ENCODE measurements around the gene PRKCA. TPM values are rescaled to one million over a fixed set of nuclear protein-coding genes. Genes with fewer than 3 reads are reported as not detected.
"Not testable (repeated sequence)": the region's sequence is repeated elsewhere in the genome, so short reads cannot be mapped to it uniquely, and the experiment has no call there.

The PRKCA gene
- polyA plus RNA-seq, 2 of the 4 experiments (the other 2 are of a cell fraction): 28.8 to 65.0 TPM

- TF ChIP-seq PBX3 (IDR thresholded peaks at IDR 0.05): no peak
- TF ChIP-seq, protein P1, sequence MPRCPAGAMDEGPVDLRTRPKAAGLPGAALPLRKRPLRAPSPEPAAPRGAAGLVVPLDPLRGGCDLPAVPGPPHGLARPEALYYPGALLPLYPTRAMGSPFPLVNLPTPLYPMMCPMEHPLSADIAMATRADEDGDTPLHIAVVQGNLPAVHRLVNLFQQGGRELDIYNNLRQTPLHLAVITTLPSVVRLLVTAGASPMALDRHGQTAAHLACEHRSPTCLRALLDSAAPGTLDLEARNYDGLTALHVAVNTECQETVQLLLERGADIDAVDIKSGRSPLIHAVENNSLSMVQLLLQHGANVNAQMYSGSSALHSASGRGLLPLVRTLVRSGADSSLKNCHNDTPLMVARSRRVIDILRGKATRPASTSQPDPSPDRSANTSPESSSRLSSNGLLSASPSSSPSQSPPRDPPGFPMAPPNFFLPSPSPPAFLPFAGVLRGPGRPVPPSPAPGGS (IDR thresholded peaks at IDR 0.05): no peak
- TF ChIP-seq BHLHE40 (IDR thresholded peaks at IDR 0.05; ENCODE audit: low read depth, low read length): no peak
- no peak for TF ChIP-seq NPAS2 (CRISPR knock-in tag; IDR thresholded peaks at IDR 0.05; ENCODE audit: borderline replicate concordance)
- TF ChIP-seq RCOR1 (IDR thresholded peaks at IDR 0.05; ENCODE audit: low read depth, low read length): no peak
These were observed 409.0 kb downstream of the PRKCA start (continued) for GRCh38 chr17:66711401-66711800.

GRCh38 chr17:66711881-66712321 lies 409.5 kb downstream of the PRKCA start:
- H3K4me2 ChIP-seq: peak overlapping the region; percentile 49
- H3K27ac ChIP-seq: peak overlapping the region; percentile 57 to 61; a peak in 5 of 6 replicates
- ATAC-seq: peak; percentile 28 to 56; a peak in 5 of 6 replicates
- peaks cover 32% of the 10 kb centered on the region for H3K4me1 ChIP-seq
- ChIA-PET POLR2A (no interaction called here), CTCF (interaction anchor here (1.0 to 3.4 kb wide), 6 partner anchors 9 to 264 kb away, joined by 3 to 28 read pairs (median 3); no protein-coding TSS in a partner anchor)
- DNase-seq (ENCODE audit: low read depth in 1 of 2, low spot score in 1 of 2): peak in 1 of 2 experiments; percentile 82
- 9% methylated on average over 2 of the region's 2 CpGs for WGBS (ENCODE audit: missing lambda C conversion rate)
- no peak for TF ChIP-seq JUN (IDR thresholded peaks at IDR 0.05)
- peak; percentile 29; the same call in 1 of the 2 replicates for TF ChIP-seq GATA3 (IDR thresholded peaks at IDR 0.05; ENCODE audit: borderline replicate concordance)
- no peak for TF ChIP-seq POLR2A (IDR thresholded peaks at IDR 0.05; ENCODE audit: low read length)
- no peak for TF ChIP-seq HOXB13 (CRISPR knock-in tag; IDR thresholded peaks at IDR 0.05; ENCODE audit: low read depth)
- no peak for TF ChIP-seq ZC3H11A (IDR thresholded peaks at IDR 0.05)
- TF ChIP-seq MAFK (IDR thresholded peaks at IDR 0.05; ENCODE audit: partially characterized antibody): no peak
- TF ChIP-seq, protein P2, sequence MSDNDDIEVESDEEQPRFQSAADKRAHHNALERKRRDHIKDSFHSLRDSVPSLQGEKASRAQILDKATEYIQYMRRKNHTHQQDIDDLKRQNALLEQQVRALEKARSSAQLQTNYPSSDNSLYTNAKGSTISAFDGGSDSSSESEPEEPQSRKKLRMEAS (IDR thresholded peaks at IDR 0.05): no peak
- TF ChIP-seq, protein P3, sequence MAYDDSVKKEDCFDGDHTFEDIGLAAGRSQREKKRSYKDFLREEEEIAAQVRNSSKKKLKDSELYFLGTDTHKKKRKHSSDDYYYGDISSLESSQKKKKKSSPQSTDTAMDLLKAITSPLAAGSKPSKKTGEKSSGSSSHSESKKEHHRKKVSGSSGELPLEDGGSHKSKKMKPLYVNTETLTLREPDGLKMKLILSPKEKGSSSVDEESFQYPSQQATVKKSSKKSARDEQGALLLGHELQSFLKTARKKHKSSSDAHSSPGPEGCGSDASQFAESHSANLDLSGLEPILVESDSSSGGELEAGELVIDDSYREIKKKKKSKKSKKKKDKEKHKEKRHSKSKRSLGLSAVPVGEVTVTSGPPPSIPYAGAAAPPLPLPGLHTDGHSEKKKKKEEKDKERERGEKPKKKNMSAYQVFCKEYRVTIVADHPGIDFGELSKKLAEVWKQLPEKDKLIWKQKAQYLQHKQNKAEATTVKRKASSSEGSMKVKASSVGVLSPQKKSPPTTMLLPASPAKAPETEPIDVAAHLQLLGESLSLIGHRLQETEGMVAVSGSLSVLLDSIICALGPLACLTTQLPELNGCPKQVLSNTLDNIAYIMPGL (CRISPR knock-in tag; IDR thresholded peaks at IDR 0.05; ENCODE audit: borderline replicate concordance): no peak
- no peak for TF ChIP-seq RARB (CRISPR knock-in tag; IDR thresholded peaks at IDR 0.05)
- FAIRE-seq: no peak
- H3K4me3 ChIP-seq: no peak overlapping the region
- H3K9me3 ChIP-seq: no peaks in the 10 kb centered on the region

DNA sequence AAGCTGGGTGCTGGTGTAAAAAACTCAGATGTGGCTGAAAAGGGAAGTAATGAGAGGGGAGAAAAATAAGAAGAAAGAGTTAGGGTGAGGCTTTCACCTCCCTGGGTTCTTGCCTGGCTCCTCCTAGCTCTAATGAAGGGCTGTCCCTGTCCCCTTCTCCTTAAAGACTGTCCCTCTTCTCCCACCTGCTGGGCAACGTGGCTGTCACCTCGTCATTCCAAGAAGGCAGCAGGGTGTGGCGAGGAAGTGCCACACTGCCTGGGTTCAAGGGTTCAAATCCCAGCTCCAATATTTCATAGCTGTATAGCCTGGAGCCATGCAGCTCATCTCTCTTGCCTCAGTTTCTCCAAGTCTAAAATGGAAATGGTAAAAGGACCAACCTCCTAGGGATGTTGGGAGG lies 410.0 kb downstream of the PRKCA start:
- peaks cover 32% of the 10 kb centered on the region for H3K4me1 ChIP-seq
- FAIRE-seq: no peak
- ChIA-PET POLR2A (no interaction called here), CTCF (interaction anchor here (1.0 to 3.4 kb wide), 4 partner anchors 20 to 263 kb away, joined by 3 to 28 read pairs (median 4); no protein-coding TSS in a partner anchor)
- peak overlapping the region; percentile 49 for H3K4me2 ChIP-seq
- TF ChIP-seq CTCF (IDR thresholded peaks at IDR 0.05): no peak
- TF ChIP-seq MYC (IDR thresholded peaks at IDR 0.05; ENCODE audit: borderline replicate concordance, low read length): no peak
- TF ChIP-seq TFCP2L1 (CRISPR knock-in tag; IDR thresholded peaks at IDR 0.05): no peak
- no peak for TF ChIP-seq REST (IDR thresholded peaks at IDR 0.05)
- 0 out of 2 replicates have a peak, but pooled peaks have one; percentile 15 for TF ChIP-seq KDM1A (IDR thresholded peaks at IDR 0.05; ENCODE audit: low read depth)
- no peak for TF ChIP-seq POLR2A (IDR thresholded peaks at IDR 0.05; ENCODE audit: low read length)
- TF ChIP-seq HOXB5 (CRISPR knock-in tag; IDR thresholded peaks at IDR 0.05): no peak
- peak; percentile 34; the same call in 1 of the 2 replicates for TF ChIP-seq CHD4 (IDR thresholded peaks at IDR 0.05; ENCODE audit: borderline replicate concordance)
- no peak for ATAC-seq
- H3K27ac ChIP-seq: peak overlapping the region; percentile 57 to 61; a peak in 5 of 6 replicates
- H3K4me3 ChIP-seq: no peak overlapping the region
- DNase-seq (ENCODE audit: low read depth in 1 of 2, low spot score in 1 of 2): peak in 1 of 2 experiments; percentile 58
- 68% methylated on average over 3 of the region's 3 CpGs for WGBS (ENCODE audit: missing lambda C conversion rate)
- H3K9me3 ChIP-seq: no peaks in the 10 kb centered on the region

DNA sequence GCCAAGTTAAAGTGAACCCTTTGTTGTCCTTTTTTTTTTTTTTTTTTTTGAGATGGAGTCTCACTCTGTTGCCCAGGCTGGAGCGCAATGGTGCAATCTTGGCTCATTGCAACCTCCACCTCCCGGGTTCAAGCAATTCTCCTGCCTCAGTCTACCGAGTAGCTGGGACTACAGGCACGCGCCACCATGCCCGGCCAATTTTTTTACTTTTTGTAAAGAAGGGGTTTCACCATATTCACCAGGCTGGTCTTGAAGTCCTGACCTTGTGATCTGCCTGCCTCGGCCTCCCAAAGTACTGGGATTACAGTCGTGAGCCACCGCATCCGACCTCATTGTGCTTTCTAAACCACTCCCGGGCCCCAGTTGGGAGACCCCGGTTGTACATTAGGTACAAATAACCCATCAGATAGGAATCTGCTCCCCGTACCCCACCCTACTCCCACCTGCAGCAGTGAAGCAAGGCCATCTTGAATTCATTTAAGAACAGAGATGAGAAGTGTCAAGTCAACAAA lies 410.7 kb downstream of the PRKCA start:
- H3K4me2 ChIP-seq; FAIRE-seq; ATAC-seq; POLR2A ChIA-PET; H3K9me3 ChIP-seq; H3K4me3 ChIP-seq; DNase-seq (ENCODE audit: low read depth in 1 of 2, low spot score in 1 of 2): not testable (repeated sequence)
- 91% methylated on average over 13 of the region's 13 CpGs for WGBS (ENCODE audit: missing lambda C conversion rate)
- Histone ChIP-seq H3K4me1 (peaks cover 32% of the 10 kb centered on the region), H3K27ac (peak overlapping the region in 1 of 2 experiments; percentile 2; a peak in 2 of 6 replicates)
- CTCF ChIA-PET: interaction anchor here (0.6 to 5.8 kb wide), 8 partner anchors 13 to 262 kb away, joined by 3 to 44 read pairs (median 4); no protein-coding TSS in a partner anchor
